Ureter (tissue), 1 donor: ENCODE results near the gene CFAP298. TPM values are rescaled to one million over a fixed set of nuclear protein-coding genes. Genes with fewer than 3 reads are reported as not detected.
"Not testable (repeated sequence)": the region's sequence is repeated elsewhere in the genome, so short reads cannot be mapped to it uniquely, and the experiment has no call there.

Source experiments
- DNase-seq: peaks from one replicate; pipeline ENCODE4 v3.0.0-alpha.2; 2020; ENCODE audit warnings: low spot score
- total RNA-seq: library from RNA; stranded (reverse); gene quantifications from one replicate; pipeline ENCODE4 v1.2.4, GENCODE V29; 2023
- donor health status: DM: yes; HTN: yes; CAD: no.

Gene CFAP298
- total RNA-seq, 1 donor from 2014 or later: 39.6 TPM

- DNase-seq: peak; percentile 25
These were observed 45.3 kb downstream of the CFAP298 start for GRCh38 chr21:32566741-32567389.

GRCh38 chr21:32565856-32566465 is 46.2 kb downstream of the CFAP298 start:
- DNase-seq: no peak

GRCh38 chr21:32562915-32563314 is 49.3 kb downstream of the CFAP298 start:
- no peak for DNase-seq

GRCh38 chr21:32562426-32562825 is 49.8 kb downstream of the CFAP298 start:
- DNase-seq: no peak

GRCh38 chr21:32561476-32561875 is 50.7 kb downstream of the CFAP298 start:
- DNase-seq: not testable (repeated sequence)

GRCh38 chr21:32560896-32561295 is 51.3 kb downstream of the CFAP298 start:
- DNase-seq: no peak

GRCh38 chr21:32559006-32559610 is 53.1 kb downstream of the CFAP298 start:
- DNase-seq: no peak

- DNase-seq: no peak
These were observed 54.1 kb downstream of the CFAP298 start for GRCh38 chr21:32558106-32558505.

- no peak for DNase-seq
These were observed 57.1 kb downstream of the CFAP298 start for GRCh38 chr21:32554832-32555638.

- DNase-seq: no peak
These were observed 62.3 kb downstream of the CFAP298 start for GRCh38 chr21:32549886-32550285.

GRCh38 chr21:32549440-32549839 is 62.7 kb downstream of the CFAP298 start:
- no peak for DNase-seq

Other genes with a start within 250 kb of the CFAP298 start
- 34.6 TPM for gene URB1, start 219.4 kb downstream of the CFAP298 start, total RNA-seq
- 55.3 TPM for gene EVA1C, start 199.7 kb downstream of the CFAP298 start, total RNA-seq
- 0.18 TPM for gene TCP10L, start 26.9 kb downstream of the CFAP298 start, total RNA-seq
- 19.1 TPM for gene SYNJ1, start 115.6 kb upstream of the CFAP298 start, total RNA-seq
- gene PAXBP1, start 159.4 kb upstream of the CFAP298 start, total RNA-seq: 55.2 TPM